NCI-H2171 treated with DMSO at 0.1 percent for 48 hours (cell line): Measurements from ENCODE around the gene SUDS3.
"Not testable (repeated sequence)": the region's sequence is repeated elsewhere in the genome, so short reads cannot be mapped to it uniquely, and the experiment has no call there.

ENCODE experiments used
- DNase-seq: peaks from one replicate; lab custom pipeline; 2025; lab: John Stamatoyannopoulos, UW

The SUDS3 gene

DNA sequence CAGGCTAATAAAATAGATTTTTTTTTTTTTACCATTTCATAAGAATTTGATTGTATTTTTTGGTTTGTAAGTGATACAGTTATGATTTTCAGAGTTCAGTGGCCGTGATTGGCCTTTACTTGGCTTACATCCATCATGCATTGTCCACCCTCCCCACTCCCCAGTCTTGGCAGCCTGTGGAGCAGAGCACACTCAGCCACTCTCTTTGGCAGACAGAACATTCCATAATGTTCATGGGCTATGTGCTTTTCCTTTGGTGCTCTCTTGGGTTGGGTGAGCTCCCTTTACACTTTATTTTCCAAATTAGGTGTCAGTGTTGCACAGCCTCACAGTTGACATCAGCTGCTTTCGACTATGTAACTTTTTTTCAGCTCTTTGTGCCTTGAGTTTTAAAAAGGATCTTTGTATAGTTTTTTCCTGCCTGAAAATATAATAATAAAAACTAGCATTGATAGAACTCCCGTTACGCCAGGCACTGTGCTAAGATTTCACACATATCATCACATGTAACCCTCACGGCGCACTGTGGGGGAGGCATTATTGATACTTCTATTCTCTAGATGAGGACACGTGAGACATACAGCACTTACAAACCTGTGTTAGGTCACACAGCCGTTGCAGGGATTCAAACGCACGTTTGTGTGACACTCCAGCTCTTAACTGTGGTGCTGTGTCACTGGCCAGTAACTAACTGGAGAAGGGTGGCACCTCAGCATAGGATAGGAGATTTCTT is 21.5 kb downstream of the SUDS3 start:
- no peak for DNase-seq

DNA sequence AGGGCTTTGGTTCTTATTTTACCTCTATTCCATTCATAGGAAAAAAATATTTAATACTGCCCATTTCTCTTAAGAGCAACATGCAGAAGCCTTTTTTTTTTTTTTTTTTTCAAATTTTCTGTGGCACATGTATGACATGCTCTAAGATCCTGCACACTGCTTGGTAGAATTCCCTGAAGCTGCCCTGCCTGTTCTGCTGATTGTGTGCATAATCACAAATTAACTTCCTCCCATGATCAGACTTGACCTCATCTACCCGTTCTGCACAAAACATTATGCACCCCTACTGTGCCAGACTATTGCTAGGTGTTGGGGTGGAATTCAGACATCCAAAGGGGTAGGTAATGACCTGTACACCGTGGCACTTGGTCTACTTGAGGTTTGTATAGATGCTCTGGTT is 22.2 kb downstream of the SUDS3 start:
- DNase-seq, result no peak

DNA sequence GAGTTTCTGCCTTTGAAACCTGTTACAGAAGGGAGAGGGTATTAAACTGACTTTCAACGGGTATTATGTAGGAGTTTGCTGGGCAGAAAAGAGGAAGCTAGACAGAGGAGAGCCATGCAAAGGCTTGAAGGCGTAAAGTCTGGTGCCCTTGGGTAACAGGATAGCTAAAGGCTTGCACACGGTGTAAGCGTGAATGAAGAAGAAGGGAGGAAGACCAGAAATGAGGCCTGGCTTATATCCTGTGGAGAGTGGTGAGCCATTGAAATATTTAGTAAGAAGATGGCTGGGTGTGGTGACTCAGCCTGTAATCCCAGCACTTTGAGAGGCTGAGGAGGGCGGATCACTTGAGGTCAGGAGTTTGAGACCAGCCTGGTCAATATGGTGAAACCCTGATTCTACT is 22.6 kb downstream of the SUDS3 start:
- no peak for DNase-seq

DNA sequence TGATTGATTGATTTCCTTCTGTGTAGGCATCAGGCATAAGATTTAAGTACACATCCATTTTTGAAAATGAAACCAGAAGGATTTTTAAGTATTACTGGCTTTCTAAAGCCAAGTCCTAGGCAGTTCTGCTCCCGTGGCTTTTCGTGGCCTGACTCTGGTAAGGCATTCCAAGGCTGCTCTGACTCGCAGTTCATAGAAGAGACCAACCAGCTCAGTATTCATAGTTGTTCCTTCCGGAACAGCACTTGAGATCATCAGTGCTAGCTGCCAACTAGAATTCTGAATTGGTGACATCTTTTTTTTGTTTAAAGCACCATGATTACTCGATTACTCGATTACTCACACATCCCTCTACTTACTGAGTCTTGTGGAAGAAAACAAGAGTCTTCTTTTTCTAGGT is 25.9 kb downstream of the SUDS3 start:
- no peak for DNase-seq

DNA sequence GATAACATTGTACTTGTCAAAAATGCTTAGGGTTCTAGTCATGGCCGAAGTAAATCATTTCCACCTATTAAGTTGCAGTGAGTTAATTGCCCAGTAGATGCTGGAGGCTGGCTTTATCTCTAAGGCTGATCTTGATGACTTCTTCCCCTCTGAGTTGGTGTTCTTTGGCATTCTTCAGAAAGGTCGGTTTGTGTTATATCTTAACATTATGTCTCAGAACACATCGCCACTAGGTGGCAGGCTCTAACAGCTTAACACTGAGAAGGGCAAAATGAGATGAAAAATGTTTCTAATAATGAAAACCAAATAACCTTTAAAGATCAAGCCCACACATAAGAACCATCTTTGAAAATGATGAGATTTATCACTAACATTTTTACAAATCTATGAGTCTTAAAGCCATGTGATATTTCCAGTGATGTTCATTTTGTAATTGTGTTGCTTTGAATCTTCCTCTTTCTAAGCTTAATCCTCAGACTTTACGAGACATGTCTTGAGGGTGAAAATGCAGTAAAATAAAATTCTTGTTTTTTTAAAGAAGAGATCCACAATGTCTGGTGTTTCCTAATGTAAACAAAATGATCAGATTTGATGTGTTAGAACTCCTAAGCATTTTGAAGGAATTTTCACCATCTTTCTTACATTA is 28.6 kb downstream of the SUDS3 start:
- peak; percentile 62 for DNase-seq

DNA sequence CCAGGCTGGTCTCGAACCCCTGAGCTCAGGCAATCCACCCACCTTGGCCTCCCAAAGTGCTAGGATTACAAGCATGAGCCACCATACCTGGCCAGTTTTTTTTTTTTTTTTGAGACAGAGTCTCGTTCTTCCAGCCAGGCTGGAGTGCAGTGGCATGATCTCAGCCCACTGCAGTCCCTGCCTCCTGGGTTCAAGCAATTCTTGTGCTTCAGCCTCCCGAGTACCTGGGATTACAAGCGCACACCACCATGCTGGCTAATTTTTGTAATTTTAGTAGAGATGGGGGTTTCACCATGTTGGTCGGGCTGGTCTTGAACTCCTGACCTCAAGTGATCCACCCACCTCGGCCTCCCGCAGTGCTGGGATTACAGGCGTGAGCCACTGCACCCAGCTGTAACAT is 31.9 kb downstream of the SUDS3 start:
- DNase-seq, result not testable (repeated sequence)

DNA sequence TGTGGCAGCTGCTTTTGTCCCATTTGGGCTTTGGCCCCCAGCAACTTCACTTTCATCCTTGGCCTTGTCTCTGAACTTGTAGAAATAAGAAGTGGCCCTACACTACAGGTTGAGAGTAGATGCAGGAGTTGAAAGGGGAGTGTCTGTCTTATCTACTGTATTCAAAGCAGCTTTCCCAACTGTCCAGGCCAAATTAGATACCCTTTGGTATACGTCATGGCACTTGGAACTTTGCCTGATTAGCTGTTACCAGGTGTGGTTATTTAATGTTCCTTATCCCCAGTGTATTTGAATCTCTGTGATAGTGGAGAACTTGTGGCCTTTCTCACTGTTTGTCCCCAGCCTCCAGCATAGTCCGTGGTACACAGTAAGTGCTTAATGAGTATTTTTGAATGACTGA is 33.5 kb downstream of the SUDS3 start:
- DNase-seq, result no peak

DNA sequence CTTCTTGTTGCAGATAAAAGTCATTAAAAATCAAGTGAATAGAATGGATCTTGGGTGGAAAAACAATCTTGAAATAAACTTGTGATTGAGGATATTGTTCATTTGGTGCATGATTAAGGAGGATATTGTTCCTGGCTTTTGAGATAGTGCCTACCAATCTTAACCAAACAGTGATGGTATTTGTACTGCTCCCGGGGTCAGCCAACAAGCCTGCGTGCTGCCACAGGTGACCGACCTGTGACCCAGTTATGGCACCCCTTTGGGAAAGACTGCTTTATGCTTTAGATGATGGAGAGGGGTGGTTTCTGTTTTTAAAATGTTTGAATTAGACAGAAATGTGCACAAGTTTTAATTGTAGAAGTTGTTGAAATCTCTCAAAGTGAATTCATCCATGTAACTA is 41.6 kb downstream of the SUDS3 start:
- no peak for DNase-seq

DNA sequence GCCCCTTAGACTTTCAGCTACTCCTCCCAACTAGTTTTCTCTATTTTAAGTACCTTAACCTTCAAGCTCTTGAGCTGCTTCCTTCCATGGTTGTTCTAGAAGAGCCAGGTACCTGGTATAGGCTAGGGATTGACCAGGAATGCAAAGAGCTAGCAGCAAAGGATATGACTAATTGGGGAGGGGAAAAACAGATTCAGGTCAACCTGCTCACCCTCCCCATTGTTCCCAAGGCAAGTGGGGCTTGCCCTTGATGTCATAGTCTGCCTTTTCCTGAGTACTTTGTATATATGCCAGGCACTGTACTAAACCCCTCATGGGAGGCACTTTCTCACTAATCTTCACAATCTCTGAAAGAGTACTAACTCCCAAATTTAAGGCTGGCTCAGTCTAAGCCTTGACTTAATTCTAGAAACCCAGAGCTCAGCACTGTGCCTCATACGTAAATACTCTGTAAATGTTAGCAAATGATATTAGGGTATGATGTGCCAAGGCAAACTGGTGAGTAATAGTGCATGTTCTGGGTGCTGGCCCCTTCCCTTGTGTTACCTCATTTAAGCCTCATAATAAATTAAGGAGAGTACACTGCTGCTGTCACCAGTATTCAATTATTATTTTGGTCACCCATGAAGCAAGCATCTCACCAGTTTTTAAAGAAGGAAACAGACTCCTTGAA is 42.2 kb downstream of the SUDS3 start:
- DNase-seq, result no peak

DNA sequence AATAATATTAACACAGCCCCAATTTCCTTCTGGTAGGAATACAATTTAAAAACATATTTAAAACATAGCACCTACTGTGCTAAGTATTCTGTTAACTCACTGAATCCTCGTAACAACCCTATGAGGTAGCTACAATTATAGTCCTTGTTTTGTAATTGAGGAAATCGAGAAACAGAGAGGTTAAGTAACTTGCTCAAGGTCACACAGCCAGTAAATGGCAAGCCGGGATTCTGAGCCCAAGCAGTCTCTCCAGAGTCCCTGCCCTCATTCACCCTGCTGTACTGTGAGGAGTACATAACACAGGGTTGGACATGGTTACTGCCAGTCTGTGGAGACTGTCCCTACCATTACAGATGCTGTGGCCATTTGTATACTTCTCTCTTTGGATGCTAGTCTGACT is 44.3 kb downstream of the SUDS3 start:
- DNase-seq, result no peak

DNA sequence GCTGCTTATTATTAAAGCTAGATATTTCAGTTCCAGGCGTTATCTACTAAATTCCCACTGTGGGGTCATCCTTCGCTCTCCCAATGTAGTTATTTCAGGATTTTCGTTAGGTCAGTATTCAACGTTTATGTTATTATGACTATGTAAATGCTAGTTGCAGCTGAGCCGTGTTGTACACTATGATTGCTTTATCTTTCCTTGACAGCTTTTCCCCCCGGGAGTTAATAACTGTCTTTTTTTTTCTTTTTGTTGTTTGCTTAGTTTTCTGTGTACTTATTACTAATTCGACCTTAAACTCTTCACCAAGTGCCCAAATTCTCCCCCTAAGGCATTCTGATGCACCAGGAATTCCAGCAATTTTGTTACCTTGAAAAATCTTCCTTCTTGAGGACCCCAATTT is 48.5 kb downstream of the SUDS3 start:
- DNase-seq, result no peak

DNA sequence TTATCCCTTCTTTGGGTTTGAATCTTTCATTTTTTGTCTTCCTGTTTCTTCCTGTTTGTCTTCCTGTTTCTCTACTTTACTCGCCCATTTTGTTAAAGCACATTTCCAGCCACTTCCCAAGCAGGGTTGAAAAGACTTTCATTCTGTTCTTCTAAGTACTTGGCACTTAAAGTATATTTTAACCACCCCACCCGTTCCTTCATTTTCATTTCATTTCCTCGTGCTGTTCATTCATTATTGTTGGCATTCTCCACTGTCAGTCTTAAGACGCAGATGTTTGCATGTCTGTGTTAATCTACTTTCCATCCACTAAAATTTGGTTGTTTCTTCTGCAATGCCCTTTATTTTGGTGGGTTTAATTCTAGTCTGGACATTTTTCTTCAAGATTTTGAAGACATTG is 49.0 kb downstream of the SUDS3 start:
- DNase-seq, result no peak

DNA sequence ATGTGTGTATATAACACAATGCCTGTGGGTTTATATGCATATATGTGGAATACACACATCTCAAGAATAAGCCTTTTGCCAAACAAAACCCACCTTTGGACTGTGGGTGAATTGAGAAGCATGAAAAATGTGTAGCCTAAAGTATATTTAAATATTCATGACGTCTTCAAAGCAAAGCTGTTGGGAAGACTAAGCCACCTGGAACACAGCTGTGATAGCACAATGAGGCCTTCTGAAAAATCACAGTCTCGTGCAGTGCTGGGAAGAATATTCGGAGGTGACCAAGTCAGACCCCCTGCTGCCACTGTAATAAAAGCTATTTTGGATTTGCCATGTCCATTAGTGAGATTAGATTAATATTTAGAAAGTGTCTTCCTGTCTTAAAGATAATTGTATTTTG is 51.5 kb downstream of the SUDS3 start:
- no peak for DNase-seq

DNA sequence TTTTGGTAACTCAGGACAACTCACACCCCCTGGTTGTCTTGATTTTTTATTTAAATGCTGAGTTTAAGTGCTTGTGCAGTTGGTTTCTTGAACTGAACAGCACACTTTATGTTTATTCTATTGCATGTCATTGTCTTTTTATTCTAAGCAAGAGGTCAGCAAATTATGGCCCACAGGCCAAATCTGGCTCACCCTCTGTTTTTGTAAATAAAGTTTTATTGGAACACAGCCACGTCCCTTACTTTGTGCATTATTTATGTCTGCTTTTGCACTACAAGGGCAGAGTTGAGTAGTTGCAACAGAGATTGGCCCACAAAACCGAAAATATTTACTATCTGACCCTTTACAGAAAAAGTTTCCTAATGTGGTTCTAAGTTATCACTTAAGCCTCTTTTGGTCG is 52.3 kb downstream of the SUDS3 start:
- DNase-seq, result no peak

DNA sequence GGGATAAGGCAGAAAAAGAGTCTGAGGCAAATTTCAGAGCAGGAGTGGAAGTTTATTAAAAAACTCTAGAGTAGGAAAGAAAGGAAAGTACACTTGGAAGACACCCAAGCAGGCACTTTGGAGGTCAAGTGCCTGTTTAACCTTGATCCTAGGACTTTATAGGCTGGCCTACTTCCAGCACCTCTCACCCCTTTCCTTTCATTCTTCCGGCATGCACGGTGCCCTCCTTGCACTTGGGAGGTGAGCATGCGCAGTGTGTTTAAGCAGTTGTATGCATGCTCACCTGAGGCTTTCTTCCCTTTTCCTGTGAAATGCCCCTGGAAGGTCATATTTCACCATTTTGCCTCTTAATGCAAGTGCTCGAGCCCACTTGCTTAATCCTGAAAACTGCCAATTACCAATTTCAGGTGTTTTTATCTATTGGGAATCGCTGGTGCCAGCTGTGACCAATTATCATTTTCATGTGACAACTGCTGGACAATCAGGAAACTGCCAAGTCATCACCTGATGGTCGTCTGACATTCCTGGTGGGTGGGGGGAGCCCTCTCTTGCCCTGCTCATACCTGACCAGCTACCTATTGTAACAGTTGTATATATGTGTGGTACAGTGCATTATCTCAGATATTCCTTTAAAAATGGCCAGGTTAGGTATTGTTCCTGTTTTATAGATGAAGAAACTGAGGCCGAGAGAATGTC is 53.5 kb downstream of the SUDS3 start:
- no peak for DNase-seq

DNA sequence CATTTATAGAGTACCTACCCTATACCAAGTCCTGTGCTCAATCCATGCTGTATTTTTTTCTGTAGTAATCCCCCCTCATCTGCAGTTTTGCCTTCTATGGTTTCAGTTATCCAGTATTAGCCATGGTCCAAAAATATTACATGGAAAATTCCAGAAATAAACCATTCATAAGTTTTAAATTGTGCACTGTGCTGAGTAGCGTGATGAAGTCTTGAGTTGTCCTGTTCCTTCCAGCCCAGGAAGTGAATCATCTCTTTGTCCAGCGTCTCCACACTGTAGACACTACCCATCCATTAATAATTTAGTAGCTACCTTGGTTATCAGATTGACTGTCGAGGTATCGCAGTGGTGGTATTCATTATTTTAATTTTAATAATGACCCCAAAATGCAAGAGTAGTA is 54.2 kb downstream of the SUDS3 start:
- DNase-seq, result no peak

DNA sequence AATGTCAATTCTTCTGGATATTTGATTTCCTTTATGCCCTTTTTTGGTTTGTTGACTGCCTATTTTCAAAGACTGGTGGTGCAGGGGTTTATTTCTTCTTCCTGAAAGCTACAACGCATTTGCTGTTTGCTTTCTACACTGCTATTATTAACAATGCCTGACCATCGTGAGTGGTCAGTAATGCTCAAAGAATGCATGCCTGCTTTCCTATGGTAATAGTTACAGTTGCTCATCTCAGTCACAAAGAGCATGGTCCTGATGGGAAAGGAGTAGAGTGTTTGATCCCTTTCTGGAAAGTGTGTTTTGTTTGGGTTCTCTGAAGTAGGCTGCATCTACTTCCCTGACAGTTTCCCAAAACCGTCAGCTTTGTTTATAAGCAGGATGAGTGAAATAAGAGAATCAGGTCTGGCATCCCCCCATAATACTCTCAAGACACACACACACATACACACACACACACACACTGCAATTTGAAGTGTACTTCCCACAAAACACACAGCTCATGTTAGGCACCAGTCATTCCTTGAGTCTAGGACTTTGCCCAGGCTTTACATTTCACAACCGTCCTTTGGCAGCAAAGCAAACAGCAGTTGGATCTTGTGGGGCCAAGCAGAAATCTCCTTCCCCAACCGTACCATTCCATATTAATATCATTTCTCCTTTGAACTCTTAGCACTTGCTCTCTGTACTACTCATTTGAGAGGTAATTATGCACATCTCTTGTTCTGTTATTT is 56.6 kb downstream of the SUDS3 start:
- DNase-seq, result no peak

DNA sequence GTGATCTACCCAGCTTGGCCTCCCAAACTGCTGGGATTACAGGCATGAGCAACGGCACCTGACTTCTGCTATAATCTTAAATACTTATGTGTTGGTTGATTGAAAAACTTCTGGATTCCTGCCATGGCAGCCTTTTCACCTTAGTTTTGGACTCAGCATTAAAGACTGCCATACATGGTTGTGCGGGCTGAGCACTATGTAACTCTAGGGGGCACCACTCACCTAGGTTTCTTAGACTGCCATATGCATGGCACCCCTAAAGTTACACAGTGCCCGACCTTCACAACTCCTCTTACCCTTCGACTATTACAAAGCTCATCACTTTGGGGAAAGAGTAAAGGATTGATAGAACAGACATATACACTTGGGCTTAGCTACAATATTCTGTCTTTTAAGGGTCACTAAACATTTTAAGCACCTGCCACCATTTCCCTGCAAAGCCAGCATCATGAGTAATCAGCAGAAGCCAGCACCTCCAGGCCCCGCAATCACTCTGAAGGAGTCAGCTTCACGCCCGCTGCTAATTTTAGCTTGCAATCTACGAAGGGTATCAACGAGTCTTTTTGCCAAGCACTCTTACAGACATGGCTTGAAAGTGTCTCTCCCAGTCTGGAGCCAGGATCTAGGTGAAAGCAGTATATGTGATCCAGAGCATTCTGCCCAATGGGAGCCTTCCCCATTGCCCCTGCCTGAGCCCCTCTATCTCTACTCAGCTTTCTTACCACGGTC is 59.8 kb downstream of the SUDS3 start:
- DNase-seq, result no peak

DNA sequence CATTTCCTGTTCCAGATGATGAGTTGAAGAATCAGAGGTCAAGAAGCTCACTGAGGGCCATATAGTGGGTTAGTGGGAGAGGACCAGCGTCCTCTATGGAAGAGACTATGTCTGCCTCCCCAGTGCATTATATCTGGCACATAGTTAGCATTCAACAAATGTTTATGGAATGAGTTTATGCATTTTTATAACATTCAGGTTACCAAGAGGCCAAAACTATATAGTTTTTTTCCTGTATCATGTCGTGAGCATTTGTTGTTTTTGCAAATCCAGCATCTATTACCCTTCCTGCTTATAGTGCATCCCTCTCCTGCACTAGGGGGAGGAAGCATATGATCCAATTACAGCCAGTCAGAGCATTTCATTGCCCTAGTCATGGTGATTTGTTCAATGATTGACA is 60.6 kb downstream of the SUDS3 start:
- DNase-seq, result no peak

DNA sequence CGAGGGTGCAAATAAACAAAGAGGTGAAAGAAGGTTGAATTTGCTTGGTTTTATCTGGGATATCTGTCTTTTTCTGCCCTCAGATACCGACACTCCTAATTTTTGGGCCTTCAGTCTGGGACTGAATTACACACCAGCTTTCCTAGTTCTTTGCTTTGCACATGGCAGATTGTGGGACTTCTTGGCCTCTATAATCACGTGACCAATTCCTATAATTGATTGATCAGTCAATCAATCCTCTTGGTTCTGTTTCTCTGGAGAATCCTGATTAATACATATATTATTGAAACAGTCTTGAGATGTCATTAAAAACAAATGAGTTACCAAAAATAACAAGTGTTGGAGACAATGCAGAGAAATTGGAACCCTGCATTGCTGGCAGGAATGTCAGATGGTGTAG is 62.7 kb downstream of the SUDS3 start:
- DNase-seq, result no peak

DNA sequence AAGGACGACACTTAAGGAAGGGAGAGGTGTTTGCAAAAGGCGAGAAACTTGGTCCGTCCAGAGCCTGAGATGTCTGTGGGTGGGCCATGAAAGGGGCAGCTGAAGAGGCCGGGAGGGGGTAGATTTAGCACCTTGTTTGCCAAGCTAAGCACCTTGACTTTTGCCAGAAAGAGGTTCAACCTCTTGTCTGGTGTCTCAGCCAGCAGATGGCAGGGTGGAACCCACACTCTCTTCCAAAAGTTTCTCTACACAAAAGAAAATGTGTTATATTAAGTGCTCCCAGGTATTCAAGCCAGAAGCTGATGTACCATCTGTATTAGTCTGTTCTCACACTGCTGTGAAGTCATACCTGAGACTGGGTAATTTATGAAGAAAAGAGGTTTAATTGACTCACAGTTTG is 69.9 kb downstream of the SUDS3 start:
- no peak for DNase-seq

DNA sequence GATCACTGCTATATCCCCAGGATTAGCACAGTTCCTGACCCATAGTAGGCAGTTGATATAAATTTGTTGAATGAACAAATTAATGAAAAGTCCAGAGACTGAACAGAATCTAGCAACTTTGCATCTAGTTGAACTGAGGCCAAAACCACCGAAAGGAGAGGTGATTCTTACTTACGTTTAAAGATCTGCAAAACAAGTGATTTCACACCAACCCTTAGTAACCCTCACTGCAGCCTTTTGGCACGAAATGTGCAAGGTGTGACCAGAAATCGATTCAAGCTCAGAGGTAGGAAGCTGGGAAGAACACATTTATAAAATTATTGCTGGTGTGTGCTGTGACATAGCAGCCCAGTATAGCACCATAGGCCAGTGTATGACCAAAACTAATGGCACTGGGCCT is 70.8 kb downstream of the SUDS3 start:
- DNase-seq, result no peak
